Tibial nerve (tissue), 4 donors: ENCODE measurements around the gene TNPO1. TPM values are rescaled to one million over a fixed set of nuclear protein-coding genes. Genes with fewer than 3 reads are reported as not detected.

ENCODE experiments used
- DNase-seq, 2 donors: peaks; one replicate each; pipeline ENCODE4 v3.0.0-alpha.2; 2019; ENCODE audit warnings: low spot score in 2 of 2
- H3K27ac ChIP-seq, 4 donors: fragments of 200-600 bp; sonication (generic) in 3 of 4; one replicate each; pipeline ENCODE4 v1.5.1; 2017 to 2019; ENCODE audit warnings: mild to moderate bottlenecking in 1 of 4
- H3K27me3 ChIP-seq, 2 donors: fragments of 200-600 bp; sonication (generic) in 1 of 2; one replicate each; pipeline versions ENCODE4 v1.5.1 to v1.6.0; 2017 to 2019
- H3K36me3 ChIP-seq, 3 donors: fragments of 200-600 bp; sonication (generic); one replicate each; pipeline ENCODE4 v1.5.1; 2018 to 2019
- H3K4me1 ChIP-seq, 4 donors: fragments of 200-600 bp; sonication (generic) in 3 of 4; one replicate each; pipeline ENCODE4 v1.5.1; 2017 to 2019
- H3K4me3 ChIP-seq, 4 donors: fragments of 200-600 bp; sonication (generic) in 3 of 4; one replicate each; pipeline ENCODE4 v1.5.1; 2017 to 2019; ENCODE audit warnings: mild to moderate bottlenecking in 1 of 4, moderate library complexity in 1 of 4
- H3K9me3 ChIP-seq, 4 donors: fragments of 200-600 bp; sonication (generic) in 3 of 4; one replicate each; pipeline ENCODE4 v1.5.1; 2017 to 2019
- CTCF ChIP-seq, 5 experiments: fragments of 200-600 bp in 3 of 5; fragments of 450-650 bp in 2 of 5; sonication (generic) in 3 of 5; IDR thresholded peaks; one replicate each; pipeline ENCODE4 v1.5.1; 2016 to 2019; ENCODE audit warnings: antibody characterized with exemption in 5 of 5, mild to moderate bottlenecking in 3 of 5, moderate library complexity in 2 of 5
- EP300 ChIP-seq, 2 donors: sonication (generic); formaldehyde crosslinking; IDR thresholded peaks; one replicate each; pipeline ENCODE4 v1.6.1; 2017; ENCODE audit warnings: antibody characterized with exemption in 2 of 2, mild to moderate bottlenecking in 1 of 2
- POLR2A ChIP-seq, 2 donors: fragments of 450-650 bp; IDR thresholded peaks; one replicate each; pipeline ENCODE4 v1.6.1; 2017; ENCODE audit warnings: antibody characterized with exemption in 2 of 2, mild to moderate bottlenecking in 2 of 2, moderate library complexity in 2 of 2
- WGBS, 2 donors: methylation state at CpG; one replicate each; pipeline ENCODE4 v1.1.5; 2018; 5-methylcytosine and 5-hydroxymethylcytosine counted together
- total RNA-seq, 4 donors: library from RNA; depleted of rRNA; stranded (reverse); fragments of >200 nt; gene quantifications; one replicate each; pipeline ENCODE4 v1.1.0, GENCODE V29; 2016

TNPO1 gene
- total RNA-seq, 4 donors from 2014 or later, result 58.2 to 106 (median 81.4) TPM

GRCh38 chr5:72844218-72844603 lies 27.8 kb downstream of the TNPO1 start:
- H3K4me1 ChIP-seq, result peaks cover 0 to 66% (median 12%) of the 10 kb centered on the region in 4 donors

DNA sequence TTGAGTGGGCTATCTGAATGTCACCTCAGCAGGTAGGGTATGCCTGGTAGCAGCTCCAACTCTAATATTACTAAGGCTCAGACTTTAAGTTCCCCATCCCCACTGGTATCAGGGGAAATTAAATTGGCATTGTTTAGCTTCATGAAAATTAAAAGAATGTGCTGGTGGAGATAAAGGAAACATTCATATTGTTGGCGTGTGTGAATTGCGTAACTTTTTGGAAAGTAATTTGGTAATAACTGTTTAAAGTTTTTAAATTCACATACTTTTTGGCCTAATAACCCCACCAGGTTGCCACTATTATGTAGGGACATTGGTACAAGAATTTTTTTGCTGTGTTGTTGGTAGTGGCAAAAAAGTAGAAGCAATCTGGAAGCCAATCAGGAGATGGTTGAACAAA lies 29.4 kb downstream of the TNPO1 start:
- Histone ChIP-seq H3K27ac (no peak overlapping the region), H3K4me3 (no peak overlapping the region), H3K27me3 (no peaks in the 10 kb centered on the region), H3K36me3 (no peaks in the 10 kb centered on the region), H3K4me1 (peaks cover 0 to 76% (median 25%) of the 10 kb centered on the region in 4 donors), H3K9me3 (no peaks in the 10 kb centered on the region)
- TF ChIP-seq EP300 (IDR thresholded peaks at IDR 0.05), result no peak
- no peak for TF ChIP-seq CTCF (IDR thresholded peaks at IDR 0.05)
- TF ChIP-seq POLR2A (IDR thresholded peaks at IDR 0.05), result no peak
- no peak for DNase-seq
- WGBS, 2 donors, result 40 to 48% methylated on average over 2 of the region's 2 CpGs

More at GRCh38 chr5:72844218-72844603, 27.8 kb downstream of the TNPO1 start:
- no peaks in the 10 kb centered on the region for H3K27me3 ChIP-seq
- H3K9me3 ChIP-seq, result no peaks in the 10 kb centered on the region
- no peak overlapping the region for H3K27ac ChIP-seq
- no peak for DNase-seq
- no peak for TF ChIP-seq POLR2A (IDR thresholded peaks at IDR 0.05)
- TF ChIP-seq EP300 (IDR thresholded peaks at IDR 0.05), result no peak
- no peak for TF ChIP-seq CTCF (IDR thresholded peaks at IDR 0.05)
- no peaks in the 10 kb centered on the region for H3K36me3 ChIP-seq
- no peak overlapping the region for H3K4me3 ChIP-seq

DNA sequence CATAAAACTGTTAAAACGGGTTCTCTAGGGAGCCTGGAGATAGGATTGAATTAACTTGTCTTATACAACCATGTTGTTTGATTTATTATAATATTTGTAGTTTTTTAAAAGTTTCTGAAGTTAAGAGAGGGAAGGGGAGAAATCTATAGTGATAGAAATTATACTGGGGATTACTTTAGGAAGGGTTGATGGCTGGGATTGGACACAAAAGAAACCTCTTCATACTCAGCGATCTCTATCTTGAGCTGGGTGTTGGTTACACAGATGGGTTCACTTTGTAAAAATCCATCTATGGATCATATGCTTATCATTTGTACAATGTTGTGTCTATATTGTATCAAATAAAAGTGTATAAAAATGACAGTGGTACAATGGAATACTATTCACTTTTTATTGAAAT lies 30.0 kb downstream of the TNPO1 start:
- Histone ChIP-seq H3K27ac (no peak overlapping the region), H3K9me3 (no peaks in the 10 kb centered on the region), H3K4me1 (peaks cover 0 to 82% (median 30%) of the 10 kb centered on the region in 4 donors), H3K4me3 (no peak overlapping the region), H3K36me3 (no peaks in the 10 kb centered on the region), H3K27me3 (no peaks in the 10 kb centered on the region)
- WGBS, 2 donors, result 92 to 93% methylated on average over 2 of the region's 2 CpGs
- no peak for DNase-seq
- no peak for TF ChIP-seq CTCF (IDR thresholded peaks at IDR 0.05)
- no peak for TF ChIP-seq EP300 (IDR thresholded peaks at IDR 0.05)
- TF ChIP-seq POLR2A (IDR thresholded peaks at IDR 0.05), result no peak

- 3 to 7% methylated on average over 3 of the region's 3 CpGs for WGBS, 2 donors
- Histone ChIP-seq H3K27me3 (no peaks in the 10 kb centered on the region), H3K4me3 (peak overlapping the region in 3 of 4 donors; percentile 63 to 80 (median 64)), H3K9me3 (no peaks in the 10 kb centered on the region), H3K27ac (peak overlapping the region in 2 of 4 donors; percentile 85 to 89), H3K4me1 (peaks cover 0 to 88% (median 35%) of the 10 kb centered on the region in 4 donors), H3K36me3 (no peaks in the 10 kb centered on the region)
- no peak for DNase-seq
- TF ChIP-seq POLR2A (IDR thresholded peaks at IDR 0.05) (no peak), EP300 (IDR thresholded peaks at IDR 0.05) (no peak), CTCF (IDR thresholded peaks at IDR 0.05) (no peak)
Observed at GRCh38 chr5:72847439-72847838, 31.0 kb downstream of the TNPO1 start.

DNA sequence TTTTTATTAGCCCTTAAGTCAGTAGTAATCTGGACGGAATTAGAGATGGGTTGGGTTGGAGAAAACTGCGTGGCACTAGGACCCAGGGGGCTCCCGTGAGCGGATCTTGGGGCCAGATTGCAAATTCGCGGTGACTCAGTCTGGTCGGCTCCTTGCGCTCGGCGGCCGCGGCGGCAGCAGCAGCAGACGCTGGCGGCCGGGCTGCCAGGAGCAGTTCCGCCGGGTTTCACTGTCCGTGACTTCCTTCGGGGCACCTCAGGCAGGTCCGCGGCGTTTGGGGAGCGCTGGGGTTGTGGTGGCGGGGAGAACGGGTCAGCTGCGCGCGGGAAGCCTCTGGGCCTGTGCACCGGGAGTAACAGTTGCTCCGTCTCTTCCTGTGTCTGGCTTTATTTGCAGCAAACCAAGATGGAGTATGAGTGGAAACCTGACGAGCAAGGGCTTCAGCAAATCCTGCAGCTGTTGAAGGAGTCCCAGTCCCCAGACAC lies 31.6 kb downstream of the TNPO1 start:
- WGBS, 2 donors, result 1% methylated on average over 19 to 32 of the region's 32 CpGs
- H3K4me1 ChIP-seq, result peaks cover 0 to 86% (median 35%) of the 10 kb centered on the region in 4 donors
- TF ChIP-seq CTCF (IDR thresholded peaks at IDR 0.05), result peak in 1 of 5 experiments; percentile 25
- TF ChIP-seq EP300 (IDR thresholded peaks at IDR 0.05), result peak; percentile 28 to 95
- peak; percentile 64 to 70 for TF ChIP-seq POLR2A (IDR thresholded peaks at IDR 0.05)

More for the DNA sequence above, 31.6 kb downstream of the TNPO1 start:
- peak; percentile 75 to 84 for DNase-seq
- Histone ChIP-seq H3K4me3 (peak overlapping the region; percentile 63 to 80 (median 69)), H3K9me3 (no peaks in the 10 kb centered on the region), H3K36me3 (no peaks in the 10 kb centered on the region), H3K27ac (peak overlapping the region; percentile 81 to 89 (median 86)), H3K27me3 (no peaks in the 10 kb centered on the region)
